AG09319 (cell line): Measurements from ENCODE around the gene C5orf58.

ENCODE experiments used
- DNase-seq: peaks from one replicate; pipeline ENCODE4 v3.0.0-alpha.2; 2010; ENCODE audit warnings: low read depth; ENCODE audit errors: extremely low read depth
- CTCF ChIP-seq: IDR thresholded peaks from 2 replicates; pipeline ENCODE4 v1.5.1; 2011; ENCODE audit warnings: low read depth, mild to moderate bottlenecking, inconsistent platforms, low read length, moderate library complexity

The C5orf58 gene

GRCh38 chr5:170223360-170223759 lies 9.4 kb upstream of the C5orf58 start:
- no peak for TF ChIP-seq CTCF
- DNase-seq: no peak

- TF ChIP-seq CTCF: no peak
Observed at GRCh38 chr5:170223906-170224305, 8.9 kb upstream of the C5orf58 start.

GRCh38 chr5:170225326-170226128 lies 7.3 kb upstream of the C5orf58 start:
- peak; percentile 20 for DNase-seq
- TF ChIP-seq CTCF: peak; percentile 76

More at GRCh38 chr5:170223906-170224305, 8.9 kb upstream of the C5orf58 start:
- no peak for DNase-seq

- TF ChIP-seq CTCF: no peak
- DNase-seq: no peak
Observed at GRCh38 chr5:170226129-170226615, 6.6 kb upstream of the C5orf58 start.

- no peak for TF ChIP-seq CTCF
- no peak for DNase-seq
Observed at GRCh38 chr5:170226661-170227060, 6.1 kb upstream of the C5orf58 start.

GRCh38 chr5:170228762-170229435 lies 3.9 kb upstream of the C5orf58 start:
- DNase-seq: no peak
- TF ChIP-seq CTCF: no peak

GRCh38 chr5:170233358-170233892 lies 640 bp downstream of the C5orf58 start:
- TF ChIP-seq CTCF: no peak
- no peak for DNase-seq
